GM21737 (cell line): ENCODE measurements around the gene FAN1.

Experiments used
- ATAC-seq: cut with Tn5 transposase; IDR thresholded peaks from one replicate; pipeline ENCODE4 v1.9.1; 2021; ENCODE audit warnings: mild to moderate bottlenecking, moderate library complexity; ENCODE audit not compliant: unreplicated experiment

Gene FAN1

DNA sequence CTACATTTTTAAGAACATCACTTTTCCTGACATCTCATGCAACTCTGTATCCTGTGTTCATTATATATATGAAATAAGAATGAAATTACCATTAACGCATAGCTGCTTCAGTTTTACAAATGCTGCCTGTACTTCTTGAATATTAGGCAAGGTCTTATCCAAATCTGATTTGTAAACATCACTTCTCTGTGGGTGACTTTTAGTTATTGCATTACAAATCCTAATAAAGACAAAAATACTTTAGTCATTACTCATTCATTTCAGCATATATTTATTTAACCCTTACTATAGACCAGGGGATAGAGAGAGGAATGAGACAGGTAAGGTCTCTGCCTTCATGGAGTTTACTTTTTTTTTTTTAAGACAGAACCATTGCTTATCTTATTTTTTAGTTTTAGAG is 51.0 kb downstream of the FAN1 start:
- ATAC-seq = no peak

DNA sequence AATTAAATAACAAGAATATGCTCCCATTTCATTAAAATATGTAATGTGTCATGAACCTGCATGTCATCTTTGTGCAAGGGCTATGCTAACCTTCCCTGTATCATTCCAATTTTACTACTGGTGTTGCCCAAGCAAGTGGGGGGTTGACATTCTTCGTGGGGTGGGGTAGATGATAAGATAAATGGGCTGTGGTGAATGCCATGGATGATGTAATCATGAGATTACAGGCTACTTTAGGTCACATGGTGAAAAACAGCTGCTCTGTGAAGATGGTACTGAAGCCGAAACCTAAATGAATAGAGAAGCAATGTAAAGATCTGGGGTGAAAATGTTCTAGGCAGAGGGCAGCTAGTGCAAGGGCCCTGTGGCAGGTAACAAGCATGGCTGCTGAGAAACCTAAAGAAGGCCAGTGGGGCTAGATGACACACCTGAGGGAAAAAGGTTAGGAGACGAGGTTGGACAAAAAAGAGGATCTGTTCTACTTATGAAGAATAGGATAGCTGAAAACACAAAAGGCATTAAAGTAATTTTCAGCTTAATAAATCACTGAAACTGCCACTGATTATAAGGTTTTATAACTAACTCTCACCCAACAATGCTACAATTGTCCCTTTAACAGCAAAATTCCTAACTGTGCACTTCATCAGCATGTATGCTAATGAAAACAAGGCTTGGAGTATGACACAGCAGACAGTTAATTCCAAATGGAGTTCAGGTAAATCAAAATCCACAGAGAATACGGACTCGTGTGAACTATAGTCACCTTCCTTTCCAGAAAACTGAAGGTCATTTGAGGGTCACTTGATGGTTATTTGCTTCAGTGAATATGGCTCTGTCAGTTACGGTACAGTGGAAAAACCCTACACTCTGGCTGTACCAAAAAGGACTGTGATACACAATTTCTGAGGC is 52.8 kb downstream of the FAN1 start:
- ATAC-seq = no peak

DNA sequence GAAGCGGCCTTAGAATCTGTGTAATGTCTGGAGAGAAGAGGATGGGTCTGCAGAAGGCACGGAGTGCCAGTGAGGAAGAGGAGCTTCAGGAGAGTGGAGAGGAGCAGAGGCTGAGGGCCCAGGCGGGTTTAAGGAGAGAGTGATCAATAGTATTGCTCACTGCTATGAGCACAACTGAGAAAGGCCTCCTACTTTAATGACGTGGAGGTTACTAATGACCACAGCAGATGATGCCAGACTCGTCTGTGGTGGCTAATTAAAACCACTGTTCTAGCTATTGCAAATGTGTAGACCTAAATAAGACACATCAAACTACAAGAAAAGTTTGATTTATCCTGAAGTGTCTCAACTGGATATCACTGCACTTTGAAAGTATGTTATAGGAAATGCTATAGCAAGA is 54.5 kb downstream of the FAN1 start:
- no peak for ATAC-seq

DNA sequence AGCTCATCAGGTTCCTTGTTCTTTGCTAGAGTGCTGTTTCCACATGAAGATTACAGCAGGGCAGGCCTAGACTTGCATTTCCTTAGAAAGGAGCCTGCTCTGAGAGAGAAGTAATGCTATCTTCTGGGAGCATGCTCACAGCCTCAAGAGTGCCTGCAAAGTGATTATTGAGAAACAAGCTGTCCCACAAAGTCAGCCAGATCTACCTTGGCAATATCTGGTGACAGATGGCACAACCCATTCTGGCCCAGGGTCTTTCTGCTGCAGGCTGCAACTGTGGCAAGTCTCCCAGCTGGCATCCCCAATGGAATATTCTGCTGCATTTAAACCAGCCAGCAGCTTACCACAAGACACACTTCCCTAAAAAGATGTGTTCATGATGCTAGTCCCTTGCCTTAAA is 58.4 kb downstream of the FAN1 start:
- ATAC-seq = no peak

DNA sequence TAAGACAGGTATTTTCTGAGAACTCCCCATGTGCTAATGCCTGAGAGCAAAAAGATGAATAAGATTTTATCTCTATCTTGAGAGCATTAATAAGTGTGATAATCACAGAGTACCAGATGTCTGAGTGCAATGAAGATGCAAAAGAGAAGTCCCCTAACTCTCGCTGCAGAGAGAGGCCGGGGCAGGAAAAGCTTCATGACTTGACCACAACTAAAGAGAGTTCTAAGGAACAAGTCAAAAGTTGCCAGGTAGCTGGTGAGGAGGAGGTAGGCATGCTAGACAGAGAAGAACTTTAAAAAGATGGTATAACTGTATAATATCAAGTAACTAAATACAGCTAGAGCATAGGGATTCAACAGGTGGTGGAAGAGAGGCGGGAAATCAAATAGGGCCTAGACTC is 58.9 kb downstream of the FAN1 start:
- no peak for ATAC-seq

DNA sequence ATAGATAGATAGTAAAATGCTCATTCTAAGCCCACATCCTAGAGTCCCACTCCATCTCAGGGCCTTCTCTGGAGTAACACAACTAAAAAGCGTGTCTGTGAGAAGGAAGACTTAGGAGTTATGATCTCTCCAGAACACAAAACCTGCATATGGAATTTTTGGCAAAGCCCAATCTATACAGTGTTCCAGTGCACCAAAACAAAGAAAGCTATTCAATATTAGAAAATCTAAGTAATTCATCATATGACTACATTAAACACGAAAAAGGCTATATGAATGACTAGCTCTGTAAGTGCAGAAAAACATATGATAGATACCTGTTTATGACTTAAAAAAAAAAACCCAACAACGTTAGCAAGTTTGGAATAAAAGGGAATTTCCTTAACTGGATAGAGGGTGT is 60.0 kb downstream of the FAN1 start:
- ATAC-seq = no peak

DNA sequence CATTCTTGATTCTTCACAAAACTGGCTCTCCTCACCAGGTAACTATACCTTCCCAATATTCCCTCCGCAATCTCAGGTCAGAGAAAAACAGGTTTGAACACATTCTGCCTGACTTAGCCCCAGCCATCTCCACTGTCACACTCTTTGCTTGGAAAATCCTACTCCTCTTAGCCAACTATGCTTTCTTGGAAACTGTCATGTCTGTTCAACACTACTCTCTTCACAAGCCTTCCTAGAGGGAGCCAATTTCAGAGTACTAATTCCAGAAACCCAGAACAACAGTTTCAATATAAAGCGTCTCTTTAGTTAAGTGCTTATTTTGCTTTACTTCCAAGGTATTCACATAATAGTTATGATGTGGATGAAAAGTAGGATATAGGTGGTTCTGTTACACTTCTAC is 66.0 kb downstream of the FAN1 start:
- no peak for ATAC-seq

DNA sequence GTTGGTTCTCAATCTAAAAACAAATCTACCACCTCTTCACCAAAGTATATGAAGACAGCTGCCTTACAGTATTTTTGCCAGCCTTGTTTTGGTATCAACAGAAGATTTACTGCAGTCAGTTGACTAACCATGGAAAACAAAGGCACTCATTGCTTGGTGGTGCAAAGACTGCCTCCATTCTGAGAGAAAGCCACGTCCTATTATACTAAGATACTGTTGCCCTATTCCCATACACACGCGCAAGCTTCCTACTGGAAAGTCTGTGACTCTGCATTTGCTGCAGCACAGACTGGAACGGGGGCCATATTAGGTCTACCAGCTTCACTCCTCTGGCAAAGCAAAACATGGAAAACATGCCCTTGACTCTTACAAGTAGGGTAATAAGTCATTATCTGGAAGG is 69.7 kb downstream of the FAN1 start:
- no peak for ATAC-seq

DNA sequence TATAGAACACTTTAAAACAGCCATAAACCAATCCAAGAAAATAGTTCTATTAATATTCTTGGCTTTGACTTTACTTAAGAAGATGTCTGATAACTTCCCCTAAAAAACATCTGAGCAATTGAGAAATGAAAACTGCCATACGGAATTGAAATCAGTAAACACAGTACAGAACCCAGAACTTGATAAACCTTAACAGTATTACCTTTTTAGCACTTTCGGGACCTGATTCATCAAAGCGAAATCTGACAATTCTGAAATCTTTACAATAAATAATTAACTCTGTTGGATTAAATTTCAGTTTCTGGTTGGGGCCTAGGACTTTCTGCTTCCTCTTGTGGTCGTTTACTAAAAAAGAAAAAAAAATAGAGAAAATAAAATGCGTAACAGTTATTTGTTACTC is 70.4 kb downstream of the FAN1 start:
- ATAC-seq = no peak

DNA sequence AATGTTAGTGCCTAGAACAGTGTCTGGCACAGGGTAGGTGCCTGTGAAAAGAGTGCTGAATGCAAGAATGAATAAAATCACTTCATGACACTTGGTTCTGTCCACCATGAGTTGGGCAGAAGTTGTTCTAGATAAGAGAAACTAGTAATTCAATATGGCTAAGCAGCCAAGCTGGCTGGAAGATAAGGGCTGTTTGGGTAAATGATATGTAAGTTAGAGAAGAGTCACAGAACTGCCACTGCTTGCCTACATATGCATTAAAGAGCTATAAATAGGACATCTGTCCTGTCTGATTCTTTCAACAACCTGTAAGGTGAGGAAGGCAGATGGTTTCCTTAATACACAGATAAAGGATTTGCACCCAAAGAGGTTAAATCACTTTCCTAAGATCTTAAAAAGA is 74.6 kb downstream of the FAN1 start:
- ATAC-seq = no peak

DNA sequence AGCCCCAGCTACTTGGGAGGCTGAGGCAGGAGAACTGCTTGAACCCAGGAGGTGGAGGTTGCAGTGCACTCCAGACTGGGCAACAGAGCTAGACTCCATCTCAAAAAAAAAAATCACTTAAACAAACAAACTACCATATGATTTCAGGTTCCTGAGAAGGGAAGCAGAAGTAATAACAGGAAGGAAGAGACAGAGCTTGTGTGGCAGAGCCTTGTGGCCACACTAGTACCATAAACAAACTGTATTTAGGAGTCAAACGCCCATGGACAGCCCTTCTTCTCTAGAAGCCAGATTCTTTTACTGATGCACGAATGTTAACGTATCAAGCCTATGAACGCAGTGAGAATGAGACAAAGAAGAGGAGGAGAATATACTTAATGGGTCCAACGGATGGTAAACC is 75.7 kb downstream of the FAN1 start:
- no peak for ATAC-seq

DNA sequence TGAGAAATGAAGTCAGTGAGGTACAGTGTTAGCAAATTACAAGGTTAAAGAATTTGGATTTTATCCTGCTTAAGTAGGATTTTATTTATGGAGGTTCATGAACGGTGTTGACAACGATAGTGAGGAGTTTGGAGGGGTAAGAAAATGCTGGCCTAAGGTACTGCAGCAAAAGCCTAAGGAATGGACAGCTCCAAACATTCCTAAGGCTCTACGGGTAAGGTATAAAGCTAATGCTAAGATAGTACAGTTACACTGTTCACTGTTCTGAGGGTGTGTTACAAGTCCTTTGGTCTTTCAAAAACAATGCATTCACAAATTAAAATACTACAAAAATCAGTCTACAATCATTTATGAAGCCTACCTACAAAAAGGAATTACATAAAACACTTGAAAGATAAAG is 80.4 kb downstream of the FAN1 start:
- ATAC-seq = no peak

DNA sequence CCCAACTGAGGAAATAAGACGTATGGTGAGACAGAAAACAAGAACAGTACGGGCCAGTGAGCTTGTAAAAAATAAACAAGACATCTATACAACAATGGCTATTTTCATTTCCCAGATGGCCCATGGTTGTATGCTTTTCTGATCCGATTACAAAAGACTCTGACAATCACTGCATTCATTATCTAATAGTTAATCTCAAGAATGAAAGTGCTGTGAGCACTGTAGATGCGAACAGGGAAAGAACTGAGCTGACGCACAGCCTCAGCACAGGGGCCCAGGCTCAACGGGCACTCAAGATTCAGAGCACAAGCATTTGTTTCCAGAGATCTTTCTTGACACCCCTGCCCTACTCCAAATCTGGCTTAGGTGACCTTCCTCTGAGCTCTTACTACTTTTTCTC is 80.8 kb downstream of the FAN1 start:
- no peak for ATAC-seq

DNA sequence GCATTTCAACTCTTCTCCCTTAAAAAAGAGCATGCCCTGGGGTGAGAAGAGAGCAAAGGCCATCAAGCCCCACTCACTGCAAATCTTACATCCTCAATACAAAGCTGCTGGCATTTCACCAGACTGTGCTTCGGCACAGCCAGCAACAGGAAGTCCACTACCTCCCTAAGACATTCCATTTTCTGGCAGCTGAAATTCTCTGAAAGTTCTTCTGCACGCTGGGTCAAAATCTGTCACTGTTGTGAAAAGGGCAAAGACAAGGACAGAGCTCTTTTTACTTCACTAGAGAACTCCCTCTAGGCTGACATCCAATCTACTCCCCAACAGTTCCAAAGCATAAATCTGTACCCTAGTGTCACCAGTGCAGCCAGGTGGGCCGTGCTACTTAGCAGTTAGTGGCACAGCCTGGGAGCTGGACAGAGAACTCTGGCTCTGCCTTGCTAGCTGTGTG is 81.4 kb downstream of the FAN1 start:
- ATAC-seq = no peak

DNA sequence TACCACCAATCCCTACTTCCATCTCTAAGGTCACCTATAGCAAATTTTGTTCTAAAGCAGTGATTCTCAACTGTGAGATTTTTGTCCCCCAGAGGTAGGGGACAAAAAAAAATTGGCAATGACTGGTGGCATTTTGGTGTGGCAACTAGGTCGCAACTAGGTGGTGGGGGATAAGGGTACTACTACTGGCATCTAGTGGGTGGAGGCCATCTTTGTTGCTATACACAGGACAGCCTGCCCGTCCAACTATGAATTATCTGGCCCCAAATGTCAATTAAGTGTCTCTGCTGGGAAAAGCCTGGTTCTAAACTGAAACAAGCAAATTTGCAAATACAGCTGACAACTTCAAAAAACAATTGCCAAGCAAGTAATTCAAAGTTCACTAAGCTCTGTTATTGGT is 86.3 kb downstream of the FAN1 start:
- ATAC-seq = no peak

DNA sequence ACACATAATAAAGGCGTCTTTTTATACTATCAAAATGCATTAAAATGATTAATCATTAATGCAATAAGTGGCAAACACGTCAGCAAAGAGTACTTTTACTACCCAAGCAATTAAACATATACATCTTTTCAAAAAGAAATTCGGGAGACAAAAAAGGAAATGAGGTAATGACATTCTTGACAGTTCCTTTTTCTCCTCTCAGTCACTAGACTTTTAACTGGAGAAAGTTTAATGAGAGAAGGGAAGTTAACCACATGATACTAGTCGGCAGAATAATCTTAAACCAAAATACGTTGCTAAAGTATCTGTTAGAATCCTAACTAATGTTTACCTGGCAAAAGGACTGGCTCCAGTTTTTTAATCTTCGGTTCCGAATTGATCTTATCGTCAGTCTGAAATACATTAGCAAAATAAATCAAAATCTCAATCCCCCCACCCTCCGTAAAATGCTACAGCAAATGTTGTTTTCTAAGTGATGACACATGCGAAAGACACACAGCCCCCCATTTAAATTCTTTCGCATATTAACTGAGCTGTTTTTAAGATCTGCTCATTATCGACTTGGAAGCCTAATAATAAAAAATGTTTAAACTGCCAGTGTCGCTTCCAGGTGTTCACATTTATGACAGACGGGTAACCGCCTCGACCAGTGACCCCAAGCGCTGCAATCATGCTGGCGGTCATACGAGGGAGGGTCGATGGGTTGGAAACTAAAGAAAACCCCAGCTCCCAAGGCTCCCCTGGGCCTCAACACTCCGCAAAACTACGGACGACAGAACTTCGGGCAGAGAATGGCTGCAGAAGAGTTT is 86.9 kb downstream of the FAN1 start:
- no peak for ATAC-seq

DNA sequence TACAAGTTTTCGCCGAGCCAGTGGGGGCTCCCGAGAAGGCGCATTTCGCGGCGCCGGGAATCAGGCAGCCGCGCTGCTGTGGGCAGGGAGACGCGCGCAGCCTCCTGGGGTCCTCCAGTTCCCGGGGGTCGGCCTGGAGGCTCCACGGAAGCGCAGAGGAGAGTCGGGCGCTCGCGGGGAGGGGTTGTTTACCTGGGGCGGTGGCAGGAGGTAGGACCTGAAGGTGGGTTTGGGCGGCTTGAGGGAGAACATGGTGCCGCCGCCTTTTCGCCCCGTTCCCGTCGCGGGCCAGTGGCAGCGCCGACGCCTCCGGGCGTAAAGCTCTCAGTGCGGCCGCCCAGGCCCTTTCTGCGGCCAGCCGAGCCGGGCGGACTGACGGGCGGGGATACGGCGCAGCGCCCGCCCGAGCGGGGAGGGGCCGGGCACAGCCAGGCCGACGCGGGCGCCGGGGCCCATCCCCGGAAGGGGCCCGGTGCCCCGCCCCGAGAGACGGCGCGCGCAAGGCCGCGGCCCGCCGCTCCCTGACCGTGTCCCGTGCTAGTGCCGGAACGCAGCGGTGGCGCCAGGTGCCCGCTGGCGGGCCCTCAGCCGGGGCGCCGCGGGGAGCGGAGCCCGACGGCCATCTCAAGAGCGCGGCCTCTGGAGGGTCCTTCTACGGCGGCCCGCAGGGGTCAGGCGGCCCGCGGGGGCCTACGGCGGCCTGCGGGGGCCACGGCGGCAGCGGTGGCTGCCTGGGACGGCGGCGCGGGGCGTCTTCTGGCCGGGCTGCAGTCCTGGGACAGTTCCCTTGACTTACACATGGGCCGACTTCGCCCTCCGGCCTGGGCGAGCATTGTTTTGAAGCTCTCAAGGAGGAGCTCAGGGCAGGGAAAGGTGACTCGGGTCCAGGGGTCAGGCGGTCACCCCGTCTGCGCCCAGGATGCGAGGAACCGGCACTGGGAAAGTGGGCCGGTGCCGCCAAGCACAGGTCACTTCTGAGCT is 87.8 kb downstream of the FAN1 start, which contains the start of gene MTMR10:
Gene MTMR10 (minus strand): TSS at position 374 of the 981 bp plus-strand sequence. CDS start 122 bp downstream, at position 252.
- ATAC-seq = peak; percentile 79

DNA sequence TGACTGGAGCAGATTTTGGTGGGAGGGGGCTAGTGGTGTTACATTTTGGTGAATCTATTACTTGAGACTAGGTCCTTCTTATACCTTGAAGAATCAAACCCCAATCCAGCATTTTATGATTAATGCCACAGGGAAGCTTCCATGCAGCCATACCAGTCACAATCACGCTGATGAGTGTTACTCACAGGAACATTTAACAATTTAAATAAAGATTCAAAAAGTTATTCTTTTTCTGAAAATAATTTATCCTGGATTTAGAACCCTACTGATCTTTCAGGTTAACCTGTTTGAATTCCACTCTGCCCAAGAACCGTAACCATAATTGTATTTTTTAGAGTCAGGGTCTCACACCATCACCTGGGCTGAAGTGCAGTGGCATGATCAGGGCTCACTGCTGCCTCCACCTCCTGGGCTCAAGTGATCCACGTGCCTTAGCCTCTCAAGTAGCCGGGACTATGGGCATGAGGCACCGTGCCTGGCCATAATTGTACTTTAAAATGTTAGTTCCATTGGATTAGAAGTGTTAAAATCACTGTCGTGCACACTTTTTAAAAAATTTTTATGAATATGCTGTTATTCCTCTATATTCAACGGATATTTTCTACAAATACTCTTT is 88.6 kb downstream of the FAN1 start:
- no peak for ATAC-seq
